NCI-H187 treated with DMSO at 0.1 percent for 48 hours (cell line): ENCODE measurements around the gene DLG1.
"Not testable (repeated sequence)": the region's sequence is repeated elsewhere in the genome, so short reads cannot be mapped to it uniquely, and the experiment has no call there.

ENCODE experiments used
- DNase-seq: peaks from one replicate; lab custom pipeline; 2025; lab: John Stamatoyannopoulos, UW

The DLG1 gene

GRCh38 chr3:197209366-197210260, 88.8 kb downstream of the DLG1 start:
- no peak for DNase-seq

GRCh38 chr3:197206913-197207312, 91.5 kb downstream of the DLG1 start:
- no peak for DNase-seq

GRCh38 chr3:197205675-197206074, 92.7 kb downstream of the DLG1 start:
- DNase-seq: no peak

DNA sequence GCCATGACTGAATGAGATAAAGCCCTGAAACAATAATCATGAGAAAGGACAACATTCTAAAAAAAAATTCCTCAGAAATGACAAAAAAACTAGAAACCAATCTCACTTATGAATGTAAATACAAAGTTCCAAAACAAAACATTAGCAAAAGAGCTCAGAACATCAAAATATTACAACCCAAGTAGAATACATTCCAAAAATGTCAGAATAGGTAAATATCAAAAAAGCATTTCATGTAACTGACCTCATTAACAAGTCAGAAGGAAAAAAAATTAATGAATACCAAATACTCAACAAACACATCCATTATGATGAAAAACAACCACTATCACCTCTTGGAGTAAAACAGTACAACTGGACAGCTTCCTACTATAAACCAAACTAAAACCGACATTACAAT, 93.1 kb downstream of the DLG1 start:
- DNase-seq: no peak

DNA sequence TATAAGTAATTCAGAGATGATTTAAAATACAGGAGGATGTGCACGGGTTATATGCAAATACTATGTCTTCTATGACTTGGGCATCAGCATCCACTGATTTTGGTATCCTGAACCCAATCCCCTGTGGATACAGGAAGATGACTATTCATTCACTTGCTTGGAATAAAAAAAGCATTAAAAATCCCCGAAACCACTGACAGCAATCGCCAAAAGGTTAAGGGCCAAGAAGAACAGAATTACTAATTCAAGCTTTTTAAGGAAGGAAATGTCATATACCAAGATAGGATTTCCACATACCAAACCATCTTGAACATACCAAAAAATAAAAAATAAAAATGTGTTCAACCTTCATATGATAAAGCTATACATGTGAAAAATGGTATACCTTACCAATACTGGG, 93.7 kb downstream of the DLG1 start:
- no peak for DNase-seq

- no peak for DNase-seq
These were observed 94.7 kb downstream of the DLG1 start for GRCh38 chr3:197203714-197204146.

- no peak for DNase-seq
These were observed 95.7 kb downstream of the DLG1 start for GRCh38 chr3:197202694-197203093.

DNA sequence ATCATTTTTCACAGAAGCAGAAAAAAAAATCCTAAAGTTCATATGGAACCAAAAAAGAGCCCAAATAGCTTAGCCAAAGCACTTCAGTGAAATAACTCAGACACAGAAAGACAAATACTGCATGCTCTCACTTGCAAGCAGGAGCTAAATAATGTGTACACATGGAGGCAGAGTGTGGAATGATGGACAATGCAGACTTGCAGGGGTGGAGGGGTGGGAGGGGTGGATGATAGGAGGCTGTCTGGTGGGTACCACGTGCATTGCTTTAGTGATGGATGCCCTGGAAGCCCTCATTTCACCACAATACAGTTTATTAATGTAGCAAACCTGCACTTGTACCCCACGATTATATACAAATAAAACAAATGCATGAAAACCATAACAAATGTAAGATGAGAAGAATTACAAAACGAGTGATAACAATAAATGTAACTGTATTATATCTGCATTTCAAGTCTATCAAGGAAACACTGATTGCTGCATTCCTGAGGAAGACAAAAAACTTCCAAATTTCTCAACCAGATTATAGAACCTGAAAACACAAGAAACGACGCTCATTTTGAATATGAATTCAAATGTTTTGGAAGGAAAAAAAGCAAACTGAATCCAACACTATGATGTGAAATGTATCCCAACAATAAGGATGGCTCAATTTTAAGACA, 96.5 kb downstream of the DLG1 start:
- no peak for DNase-seq

GRCh38 chr3:197200856-197201255, 97.6 kb downstream of the DLG1 start:
- DNase-seq: not testable (repeated sequence)

DNA sequence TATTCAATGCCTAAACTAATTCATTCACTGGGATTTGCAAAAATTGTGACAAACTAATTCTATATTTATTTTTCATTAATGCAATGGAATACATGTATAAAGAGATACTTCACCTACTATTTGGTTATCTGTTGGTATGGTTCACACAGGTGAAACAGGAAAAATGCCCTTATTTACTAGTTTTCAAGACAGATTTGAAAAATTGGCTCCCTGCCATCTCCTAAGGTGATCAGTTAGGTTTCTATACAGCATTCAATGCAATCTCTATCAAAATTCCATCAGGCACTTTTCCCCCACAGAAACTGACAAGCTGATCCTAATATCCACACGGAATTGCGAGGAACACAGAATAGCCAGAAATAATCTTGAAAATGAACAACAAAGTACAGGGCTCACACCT, 101.1 kb downstream of the DLG1 start:
- DNase-seq: no peak

DNA sequence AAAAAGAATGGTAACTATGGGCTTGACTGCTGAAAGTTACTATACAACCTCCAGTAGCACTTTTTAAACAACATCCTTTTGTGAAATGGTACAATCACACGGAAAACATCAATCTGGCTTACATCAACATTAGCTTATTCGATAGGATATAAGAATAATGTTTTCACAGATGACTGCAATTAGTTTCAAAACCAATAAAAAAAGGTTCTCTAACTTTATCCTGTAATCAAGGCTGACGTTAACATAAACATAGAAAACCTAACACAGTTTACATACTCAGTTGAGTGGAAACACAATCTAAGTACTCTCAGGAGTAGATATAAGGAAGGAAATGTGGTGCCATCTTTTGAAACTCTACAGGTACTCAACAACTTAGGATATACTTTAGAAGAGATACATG, 102.2 kb downstream of the DLG1 start:
- DNase-seq: no peak

DNA sequence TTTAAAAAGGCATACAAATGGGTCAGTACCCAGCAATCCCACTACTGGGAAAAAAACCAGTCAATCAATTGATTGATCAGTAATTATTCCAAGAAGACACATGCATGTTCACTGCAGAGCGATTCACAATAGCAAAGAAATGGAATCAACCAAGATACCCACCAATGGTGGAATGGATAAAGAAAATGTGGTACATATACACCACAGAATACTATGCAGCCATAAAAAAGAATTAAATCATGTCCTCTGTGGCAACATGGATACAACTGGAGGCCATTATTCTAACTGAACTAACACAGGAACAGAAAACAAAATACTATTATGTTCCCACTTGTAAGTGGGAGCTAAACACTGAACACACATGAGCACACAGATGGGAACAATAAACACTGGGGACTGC, 103.1 kb downstream of the DLG1 start:
- no peak for DNase-seq

GRCh38 chr3:197193759-197194158, 104.7 kb downstream of the DLG1 start:
- DNase-seq: not testable (repeated sequence)

DNA sequence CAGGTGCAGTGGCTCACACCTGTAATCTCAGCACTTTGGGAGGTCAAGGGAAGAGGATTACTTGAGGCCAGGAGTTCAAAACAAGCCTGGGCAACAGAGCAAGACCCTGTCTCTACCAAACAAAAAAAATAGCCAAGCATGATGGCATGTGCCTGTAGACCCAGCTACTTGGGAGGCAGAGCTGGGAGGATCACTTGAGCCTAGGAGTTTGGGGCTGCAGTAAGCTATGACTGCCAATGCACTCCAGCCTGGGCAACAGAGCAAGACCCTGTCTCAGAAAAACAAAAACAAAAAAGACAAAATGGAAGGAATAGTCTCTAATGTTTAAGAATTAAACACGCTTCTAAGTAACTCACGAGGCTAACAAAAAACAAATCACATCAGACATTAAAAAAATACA, 106.5 kb downstream of the DLG1 start:
- DNase-seq: no peak

DNA sequence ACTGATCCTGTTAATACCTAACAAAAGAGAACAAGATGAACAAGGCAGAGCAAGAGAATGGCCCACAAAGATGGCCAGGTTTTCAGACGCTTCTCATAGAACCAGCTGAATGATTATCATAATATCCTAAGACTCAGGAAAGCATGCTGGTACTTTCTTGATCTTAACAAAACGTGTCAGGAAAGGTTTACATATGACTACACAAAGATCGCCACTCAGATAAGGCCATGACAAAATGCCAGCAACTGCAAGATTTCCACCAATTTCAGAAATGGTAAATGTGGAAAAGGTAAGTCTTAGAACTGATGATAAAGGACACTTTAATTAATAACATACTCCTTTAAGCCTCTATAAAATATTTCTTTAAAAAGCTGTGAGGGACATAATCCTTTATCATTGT, 108.8 kb downstream of the DLG1 start:
- DNase-seq: no peak

DNA sequence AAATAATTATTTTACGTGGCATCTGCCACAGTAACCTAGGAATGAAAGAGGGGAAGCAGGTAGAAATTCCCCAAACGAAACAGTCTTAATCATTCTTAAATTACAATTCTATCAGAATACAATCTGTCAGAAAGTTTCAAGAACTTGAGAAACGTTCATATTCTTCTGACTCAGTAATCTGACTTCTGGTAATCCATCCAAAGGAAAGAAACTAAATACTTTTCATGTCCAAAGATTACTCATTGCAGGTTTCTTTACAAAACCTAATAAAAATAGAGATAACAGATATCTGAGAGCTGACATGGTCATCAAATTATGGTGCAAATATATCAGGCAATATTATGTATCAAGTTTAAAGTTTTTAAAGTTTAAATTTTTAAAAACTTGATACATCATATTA, 109.4 kb downstream of the DLG1 start:
- no peak for DNase-seq

DNA sequence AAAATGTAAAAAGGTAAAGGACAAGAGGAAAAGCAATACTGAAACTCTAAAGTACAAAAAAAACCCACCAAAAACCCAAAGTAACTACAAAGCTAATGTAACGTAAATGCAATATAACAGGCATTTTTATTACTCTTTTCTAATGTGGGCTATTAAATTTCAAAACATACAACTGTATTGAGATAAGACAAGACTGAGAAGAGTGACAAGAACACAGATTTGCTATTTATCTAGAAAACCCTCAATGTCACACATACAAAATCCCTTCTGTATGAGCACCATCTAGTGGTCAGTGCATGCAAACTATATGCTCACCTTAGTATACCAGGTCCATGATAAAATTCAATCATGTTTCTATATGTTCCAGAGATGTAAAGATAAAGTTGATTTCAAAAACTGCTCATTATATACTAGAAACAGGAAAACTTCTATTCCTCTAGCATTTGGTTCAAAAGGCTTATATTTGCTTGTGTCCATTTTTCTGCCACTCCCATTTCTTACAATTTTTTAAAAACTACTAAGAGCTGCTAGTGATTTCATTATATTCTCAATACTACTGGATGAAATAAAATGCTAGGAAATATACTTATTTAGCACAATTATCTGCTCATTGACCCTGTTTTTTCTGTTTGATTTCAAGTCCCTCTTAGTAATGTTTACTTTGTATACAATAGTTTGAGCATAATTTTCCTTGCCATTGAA, 111.4 kb downstream of the DLG1 start:
- peak; percentile 28 for DNase-seq

DNA sequence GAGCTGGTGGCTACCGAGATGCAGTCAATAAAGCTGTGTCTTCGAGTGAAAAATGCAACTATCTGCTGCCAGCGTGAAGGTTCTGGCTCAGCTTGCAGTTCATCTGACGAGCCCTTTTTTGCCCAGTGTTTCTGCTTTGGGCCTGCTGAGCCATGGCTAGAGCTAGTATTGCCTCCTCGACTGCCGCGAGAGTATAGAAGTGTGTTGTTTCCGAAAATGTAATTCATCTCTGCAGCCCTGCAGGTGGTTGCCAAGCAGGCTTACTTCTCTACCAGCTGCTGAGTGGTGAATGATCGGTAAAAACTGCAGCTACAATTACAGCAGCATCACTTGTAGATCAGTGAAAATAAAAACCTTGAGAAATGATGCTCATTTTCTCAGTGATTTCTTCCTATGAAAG, 114.8 kb downstream of the DLG1 start:
- DNase-seq: no peak

GRCh38 chr3:197181741-197182140, 116.7 kb downstream of the DLG1 start:
- no peak for DNase-seq

- DNase-seq: no peak
These were observed 119.4 kb downstream of the DLG1 start for GRCh38 chr3:197178998-197179397.

DNA sequence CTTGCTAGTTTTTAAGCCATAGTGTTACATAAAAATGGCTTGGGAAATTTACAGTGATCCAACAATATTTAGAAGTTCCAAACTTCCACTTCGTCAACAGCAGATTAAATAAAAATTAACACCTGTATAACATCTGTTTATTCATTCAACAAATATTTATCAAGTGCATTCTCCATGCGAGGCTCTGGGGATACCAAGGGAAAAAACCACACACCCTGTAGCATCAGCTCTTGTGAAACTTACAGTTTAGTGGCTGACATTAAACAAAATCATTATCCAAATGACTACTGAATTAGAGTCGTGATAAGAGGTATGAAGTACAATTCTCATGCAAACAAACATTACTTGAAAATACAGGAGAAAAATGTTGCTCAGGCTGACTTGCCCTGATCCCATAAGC, 122.9 kb downstream of the DLG1 start:
- no peak for DNase-seq

DNA sequence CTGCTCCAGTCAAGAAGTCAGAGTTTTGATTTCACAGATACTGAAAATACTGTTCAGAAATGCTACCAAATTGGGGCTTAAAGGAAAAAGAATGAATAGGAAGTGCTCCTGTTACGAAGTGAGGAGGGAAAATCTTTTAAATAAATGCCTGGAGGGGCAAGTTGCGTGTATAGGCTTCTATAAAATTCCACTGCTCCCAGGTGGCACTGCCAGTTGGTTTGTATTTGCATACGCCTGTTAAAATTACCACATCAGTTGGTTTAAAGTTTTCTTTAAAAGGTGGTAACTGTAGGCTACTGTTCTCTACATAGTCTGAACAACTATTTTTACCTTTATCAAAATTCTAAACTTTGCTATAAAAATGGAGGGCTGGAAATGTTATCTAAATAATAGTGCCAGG, 123.5 kb downstream of the DLG1 start:
- no peak for DNase-seq

DNA sequence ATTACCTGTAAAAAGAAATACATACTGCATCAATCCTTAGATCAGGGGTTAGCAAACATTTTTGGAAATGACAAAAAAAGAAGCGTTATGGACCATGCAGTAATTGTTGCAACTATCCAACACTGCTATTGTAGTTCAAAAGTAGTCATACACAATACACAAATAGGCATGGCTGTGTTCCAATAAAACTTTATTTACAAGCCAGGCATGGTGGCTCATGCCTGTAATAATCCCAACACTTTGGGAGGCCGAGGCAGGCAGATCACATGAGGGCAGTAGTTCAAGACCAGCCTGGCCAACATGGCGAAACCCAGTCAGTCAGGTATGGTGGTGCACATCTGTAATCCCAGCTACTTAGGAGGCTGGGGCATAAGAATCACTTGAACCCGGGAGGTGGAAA, 124.8 kb downstream of the DLG1 start:
- no peak for DNase-seq
